ENCODE data around the gene MAGEF1.

Gene MAGEF1

GRCh38 chr3:184663356-184663755, 48.5 kb downstream of the MAGEF1 start:
- no peak for ATAC-seq
- TF ChIP-seq SNAI2 (CRISPR knock-in tag; IDR thresholded peaks at IDR 0.05) (no peak), ZC3H10 (CRISPR knock-in tag; IDR thresholded peaks at IDR 0.05) (no peak), ZNF565 (CRISPR knock-in tag; conservative IDR thresholded peaks at IDR 0.05; ENCODE audit: low read depth) (no peak), TCF4 (CRISPR knock-in tag; IDR thresholded peaks at IDR 0.05; ENCODE audit: borderline replicate concordance) (no peak), CREB5 (CRISPR knock-in tag; IDR thresholded peaks at IDR 0.05; ENCODE audit: low read depth) (no peak), GLIS3 (CRISPR knock-in tag; IDR thresholded peaks at IDR 0.05) (no peak), BACH2 (CRISPR knock-in tag; IDR thresholded peaks at IDR 0.05; ENCODE audit: borderline replicate concordance) (no peak), OSR1 (CRISPR knock-in tag; IDR thresholded peaks at IDR 0.05) (no peak), ARNTL (CRISPR knock-in tag; IDR thresholded peaks at IDR 0.05; ENCODE audit: borderline replicate concordance, low read depth) (no peak)

GRCh38 chr3:184662187-184662586, 49.7 kb downstream of the MAGEF1 start:
- ATAC-seq: no peak; the same call in 2 of the 3 replicates

GRCh38 chr3:184660931-184661330, 50.9 kb downstream of the MAGEF1 start:
- ATAC-seq: no peak
- no peak for TF ChIP-seq ZNF8 (CRISPR knock-in tag; IDR thresholded peaks at IDR 0.05)
- no peak for TF ChIP-seq POU6F1 (CRISPR knock-in tag; IDR thresholded peaks at IDR 0.05; ENCODE audit: borderline replicate concordance, low read depth)
- no peak for TF ChIP-seq ZC3H10 (CRISPR knock-in tag; IDR thresholded peaks at IDR 0.05)
- TF ChIP-seq ISL1 (CRISPR knock-in tag; IDR thresholded peaks at IDR 0.05): no peak
- no peak for TF ChIP-seq SNAI2 (CRISPR knock-in tag; IDR thresholded peaks at IDR 0.05)
- TF ChIP-seq ESRRG (CRISPR knock-in tag; IDR thresholded peaks at IDR 0.05): no peak
- TF ChIP-seq ZNF70 (CRISPR knock-in tag; IDR thresholded peaks at IDR 0.05): no peak
- TF ChIP-seq GLIS3 (CRISPR knock-in tag; IDR thresholded peaks at IDR 0.05): no peak
- TF ChIP-seq RARB (CRISPR knock-in tag; IDR thresholded peaks at IDR 0.05): no peak
- TF ChIP-seq TCF4 (CRISPR knock-in tag; IDR thresholded peaks at IDR 0.05; ENCODE audit: borderline replicate concordance): no peak
- TF ChIP-seq TOX (CRISPR knock-in tag; IDR thresholded peaks at IDR 0.05; ENCODE audit: borderline replicate concordance): no peak

More at GRCh38 chr3:184662187-184662586, 49.7 kb downstream of the MAGEF1 start:
- TF ChIP-seq ISL1 (CRISPR knock-in tag; IDR thresholded peaks at IDR 0.05) (no peak), BACH2 (CRISPR knock-in tag; IDR thresholded peaks at IDR 0.05; ENCODE audit: borderline replicate concordance) (no peak)
